COLO668 (cell line): ENCODE measurements around the gene ITGAD.

ENCODE experiments used
- DNase-seq: peaks from one replicate; lab custom pipeline; 2025; ENCODE audit not compliant: unreplicated experiment; lab: John Stamatoyannopoulos, UW

Gene ITGAD

GRCh38 chr16:31365131-31365865 lies 27.8 kb upstream of the ITGAD start:
- no peak for DNase-seq

- no peak for DNase-seq
Observed at GRCh38 chr16:31367853-31368252, 25.3 kb upstream of the ITGAD start.

GRCh38 chr16:31371008-31371407 lies 22.1 kb upstream of the ITGAD start:
- no peak for DNase-seq

GRCh38 chr16:31371619-31372484 lies 21.3 kb upstream of the ITGAD start:
- DNase-seq: no peak

GRCh38 chr16:31373235-31373634 lies 19.9 kb upstream of the ITGAD start:
- DNase-seq: no peak

GRCh38 chr16:31375231-31375630 lies 17.9 kb upstream of the ITGAD start:
- no peak for DNase-seq

- DNase-seq: peak; percentile 7
Observed at GRCh38 chr16:31376705-31377104, 16.4 kb upstream of the ITGAD start.

GRCh38 chr16:31377210-31377903 lies 15.8 kb upstream of the ITGAD start:
- no peak for DNase-seq

- no peak for DNase-seq
Observed at GRCh38 chr16:31380201-31380600, 12.9 kb upstream of the ITGAD start.

- peak; percentile 50 for DNase-seq
Observed at GRCh38 chr16:31382485-31383161, 10.5 kb upstream of the ITGAD start.

GRCh38 chr16:31385680-31386079 lies 7.5 kb upstream of the ITGAD start:
- no peak for DNase-seq

- DNase-seq: no peak
Observed at GRCh38 chr16:31386157-31386984, 6.8 kb upstream of the ITGAD start.

- DNase-seq: no peak
Observed at GRCh38 chr16:31388535-31388934, 4.6 kb upstream of the ITGAD start.

GRCh38 chr16:31390504-31391041 lies 2.6 kb upstream of the ITGAD start:
- DNase-seq: no peak

GRCh38 chr16:31395647-31396046 lies 2.5 kb downstream of the ITGAD start:
- DNase-seq: no peak

GRCh38 chr16:31397096-31397660 lies 4.0 kb downstream of the ITGAD start:
- DNase-seq: no peak

- DNase-seq: no peak
Observed at GRCh38 chr16:31397701-31398100, 4.6 kb downstream of the ITGAD start.

GRCh38 chr16:31400191-31400590 lies 7.1 kb downstream of the ITGAD start:
- no peak for DNase-seq

GRCh38 chr16:31401436-31401835 lies 8.3 kb downstream of the ITGAD start:
- DNase-seq: no peak

- no peak for DNase-seq
Observed at GRCh38 chr16:31402687-31403086, 9.6 kb downstream of the ITGAD start.
